Activated T-cell treated with anti-CD3 and anti-CD28 coated beads, Interleukin-2, amount 50 U/mL, for 48 hours (primary cell): ENCODE results near the gene TUG1.

Experiments
- DNase-seq, 2 experiments: peaks; one replicate each; pipeline ENCODE4 v3.0.0-alpha.2; 2020

The TUG1 gene

DNA sequence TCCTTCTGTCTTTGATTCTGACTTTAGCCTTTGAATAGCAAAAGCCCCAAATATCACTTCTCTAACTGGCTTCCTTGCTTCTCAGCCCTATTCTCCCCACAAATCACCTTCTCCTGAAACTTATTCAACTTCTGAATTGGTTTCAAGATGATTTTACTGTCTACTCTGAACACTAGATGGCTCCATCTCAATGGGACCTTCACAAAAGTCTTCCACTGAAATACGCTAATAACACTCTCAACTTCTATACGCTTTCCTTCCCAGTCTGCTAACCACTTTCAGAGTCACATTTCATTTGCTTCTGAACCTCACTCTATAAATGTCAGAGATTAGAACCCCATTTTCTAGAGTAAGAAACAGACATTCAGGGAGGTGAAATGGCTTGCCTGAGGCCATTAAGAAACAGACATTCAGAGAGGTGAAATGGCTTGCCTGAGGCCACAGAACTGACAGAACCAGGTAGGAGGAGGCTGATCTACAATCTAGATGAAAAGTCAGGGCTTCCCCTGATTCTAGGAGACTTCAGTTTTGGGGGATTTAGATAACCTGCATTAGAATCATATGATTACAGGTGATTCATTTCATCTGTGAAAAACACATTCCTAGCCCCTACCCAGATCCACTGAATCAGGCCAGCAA is 21.1 kb upstream of the TUG1 start:
- no peak for DNase-seq

DNA sequence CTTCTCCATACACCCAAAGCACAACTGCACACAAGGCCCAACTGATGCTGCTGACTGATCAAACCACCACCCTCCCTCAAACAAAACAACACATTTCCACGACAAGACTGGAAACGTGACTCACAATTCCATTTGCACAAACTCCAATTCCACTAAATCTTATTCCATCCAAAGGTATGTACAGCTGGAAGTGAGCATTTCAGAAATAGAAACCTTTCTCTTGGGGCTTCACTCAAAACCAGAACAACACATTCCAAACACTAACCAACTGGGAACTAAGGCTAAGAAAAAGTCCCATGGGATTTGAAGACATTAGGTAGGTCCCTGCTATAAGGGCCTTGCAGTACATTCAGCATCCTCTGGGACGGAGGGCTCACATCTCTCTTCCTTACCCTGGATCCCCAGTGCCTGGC is 20.1 kb upstream of the TUG1 start:
- no peak for DNase-seq

DNA sequence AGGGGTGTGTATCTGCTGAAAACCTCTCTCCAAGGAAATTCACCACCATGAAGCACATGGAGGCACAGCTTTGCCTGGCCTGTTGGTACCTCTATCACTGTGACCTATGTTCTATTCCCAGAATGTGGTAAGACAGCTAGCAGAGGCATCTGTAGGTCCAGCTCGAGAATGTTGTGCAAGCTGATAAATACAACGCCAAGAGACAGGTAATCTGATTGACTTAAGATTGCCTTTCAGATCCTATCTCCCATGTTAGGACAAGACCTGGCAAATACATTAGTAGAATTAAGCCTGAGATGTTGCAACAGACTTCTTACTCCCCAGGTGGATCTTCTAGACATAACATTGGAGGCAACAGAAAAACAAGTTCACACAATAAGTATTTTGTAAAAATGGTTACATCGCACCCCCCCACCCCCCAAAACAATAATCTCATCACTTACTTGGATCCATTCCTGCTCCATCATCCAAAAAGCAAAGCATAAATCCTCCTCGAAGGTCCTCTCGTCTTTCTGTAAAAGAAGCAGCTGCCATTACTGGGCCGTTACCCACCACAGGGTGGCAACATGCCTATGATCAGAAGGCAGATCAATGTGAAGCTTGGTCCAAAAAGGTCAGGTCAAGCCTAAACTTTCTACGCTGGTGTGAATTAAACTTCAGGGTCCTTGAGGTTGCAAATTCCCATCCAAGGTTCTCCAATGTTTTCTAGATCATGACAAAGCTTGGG is 19.0 kb upstream of the TUG1 start:
- no peak for DNase-seq

DNA sequence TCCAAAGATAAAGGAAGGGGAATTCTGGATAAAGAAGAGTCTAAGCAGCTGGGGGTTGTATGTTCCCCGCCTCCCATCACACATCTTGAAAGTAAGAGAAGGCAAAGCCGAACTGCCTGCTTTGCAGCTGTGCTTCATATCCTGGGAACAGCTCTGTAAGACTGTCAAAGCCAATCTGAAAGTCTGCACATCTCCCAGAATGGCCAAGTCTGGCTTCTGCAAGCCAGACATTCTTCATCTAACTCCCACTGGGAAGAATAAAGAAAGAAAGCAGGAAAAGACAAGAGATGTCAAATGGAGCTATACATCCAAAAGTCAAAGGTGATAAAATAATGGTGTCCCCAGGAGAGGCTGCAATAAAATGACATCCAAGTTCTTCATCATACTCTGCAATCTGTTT is 15.9 kb upstream of the TUG1 start:
- no peak for DNase-seq

DNA sequence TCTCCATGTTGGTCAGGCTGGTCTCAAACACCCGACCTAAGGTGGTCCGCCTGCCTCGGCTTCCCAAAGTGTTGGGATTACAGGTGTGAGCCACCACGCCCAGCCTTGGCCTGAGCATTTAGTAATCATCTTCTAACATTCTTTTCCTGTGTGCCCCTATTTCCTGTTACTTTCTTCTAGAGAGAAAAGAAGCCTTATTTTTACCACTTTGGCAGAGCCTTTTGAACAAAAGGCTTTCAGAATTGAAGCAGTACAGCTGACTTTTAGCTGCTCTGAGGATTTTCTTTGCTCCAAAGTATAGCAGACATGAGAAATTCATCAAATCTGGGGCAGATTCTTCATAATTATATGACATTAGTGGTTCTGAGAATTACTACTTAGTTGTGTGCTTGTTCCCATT is 13.9 kb upstream of the TUG1 start:
- DNase-seq, result no peak

DNA sequence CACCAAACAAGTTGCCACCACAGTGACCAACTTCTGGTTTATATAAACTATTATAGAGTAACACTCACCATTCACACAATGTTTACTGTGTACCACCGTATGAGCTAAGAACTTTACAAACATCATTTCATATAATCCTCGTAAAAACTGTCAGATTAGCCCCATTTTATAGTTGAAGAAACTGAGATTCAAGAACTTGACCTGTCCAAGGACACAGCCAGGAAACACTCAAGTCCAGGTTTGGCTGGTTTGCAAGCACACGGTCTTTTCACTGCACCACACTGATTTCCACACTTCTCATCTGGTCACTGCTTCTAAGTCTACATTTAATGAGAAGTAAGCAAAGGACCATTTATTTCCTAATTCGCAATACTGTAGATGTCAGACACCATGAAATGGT is 4.2 kb upstream of the TUG1 start:
- no peak for DNase-seq

DNA sequence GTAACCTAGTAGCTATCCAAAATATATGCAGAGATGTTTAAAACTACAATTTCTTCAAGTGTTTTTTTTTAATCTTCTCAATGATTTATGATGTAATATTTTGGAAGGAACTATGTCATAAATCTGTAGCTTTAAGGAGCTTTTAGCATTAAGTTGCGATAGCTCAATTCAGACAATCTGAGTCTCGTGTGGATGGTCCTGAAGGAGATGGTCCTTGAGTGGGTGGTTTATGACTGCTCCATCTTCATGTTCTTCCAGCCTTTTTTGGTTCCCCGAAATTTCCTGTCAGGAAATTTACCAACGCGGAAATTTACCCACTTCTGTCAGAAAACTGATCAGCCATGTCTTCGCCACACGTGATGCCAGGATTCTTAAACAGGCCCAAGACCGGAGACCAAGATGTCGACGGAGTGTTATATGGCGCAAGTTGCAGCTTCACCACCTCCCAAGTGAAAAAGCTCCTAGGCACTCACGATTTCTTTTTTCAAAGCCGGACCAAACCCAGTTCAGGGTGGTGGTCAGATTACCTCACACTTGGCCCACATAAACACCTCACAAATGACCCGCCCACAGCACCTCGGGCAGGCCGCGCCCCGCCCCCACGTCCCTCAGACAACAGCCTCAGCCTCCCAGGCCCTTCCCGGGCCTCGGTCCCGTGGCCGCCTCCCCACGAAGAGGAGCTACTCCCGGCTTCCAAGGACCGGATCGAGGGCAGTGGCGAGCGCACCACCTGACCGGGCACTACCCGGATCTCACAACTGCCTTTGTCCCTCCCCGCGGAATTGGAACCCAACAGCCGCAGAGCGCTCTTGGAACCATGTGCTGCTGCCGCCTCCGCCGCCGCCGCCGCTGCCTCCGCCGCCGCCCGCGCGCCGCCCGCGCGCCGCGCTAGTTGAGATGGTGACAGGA is 796 bp upstream of the TUG1 start, which contains the start of gene MORC2:
MORC2 (minus strand) TSS at position 760 of the 909 bp plus-strand sequence. CDS start 885 bp downstream, outside the sequence.
- DNase-seq, result no peak

DNA sequence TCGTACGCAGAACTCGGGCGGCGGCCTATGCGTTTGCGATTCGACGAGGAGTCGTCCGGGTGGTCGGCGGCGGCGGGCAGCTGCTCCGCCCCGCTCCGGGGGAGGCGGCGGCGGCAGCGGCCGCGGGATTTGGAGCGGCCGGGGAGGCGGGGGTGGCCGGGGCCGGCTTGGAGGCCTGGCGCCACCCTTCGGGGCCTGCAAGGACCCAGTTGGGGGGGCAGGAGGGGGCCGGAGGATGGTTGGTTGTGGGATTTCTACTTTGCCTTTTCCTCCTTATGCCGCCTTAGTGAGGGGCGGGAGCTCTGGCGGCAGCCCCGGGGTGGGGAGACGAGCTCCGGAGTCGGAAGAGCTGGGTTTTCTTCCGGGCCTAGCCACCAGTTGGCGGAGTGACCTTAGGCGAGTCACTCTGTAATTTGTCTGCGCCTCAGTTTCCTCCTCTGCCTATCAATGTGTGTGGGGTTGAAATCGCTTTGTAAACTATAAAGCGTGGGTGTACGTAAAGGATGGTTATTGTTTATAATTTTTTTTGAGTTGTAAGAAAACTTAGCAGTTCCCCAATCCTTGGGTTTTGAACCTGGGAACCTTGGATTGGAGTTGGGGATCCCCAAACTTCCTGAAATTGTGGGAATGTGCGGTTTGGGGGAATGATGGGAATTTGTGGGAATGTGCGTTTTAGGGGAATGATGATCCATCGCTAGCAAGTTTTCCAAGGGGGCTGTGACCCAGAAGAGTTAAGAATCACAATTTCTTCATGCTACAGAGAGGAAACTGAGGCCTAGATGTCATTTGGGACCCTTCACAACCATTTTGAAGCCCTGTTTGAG is 679 bp downstream of the TUG1 start:
- DNase-seq, result peak in 1 of 2 experiments; percentile 68

DNA sequence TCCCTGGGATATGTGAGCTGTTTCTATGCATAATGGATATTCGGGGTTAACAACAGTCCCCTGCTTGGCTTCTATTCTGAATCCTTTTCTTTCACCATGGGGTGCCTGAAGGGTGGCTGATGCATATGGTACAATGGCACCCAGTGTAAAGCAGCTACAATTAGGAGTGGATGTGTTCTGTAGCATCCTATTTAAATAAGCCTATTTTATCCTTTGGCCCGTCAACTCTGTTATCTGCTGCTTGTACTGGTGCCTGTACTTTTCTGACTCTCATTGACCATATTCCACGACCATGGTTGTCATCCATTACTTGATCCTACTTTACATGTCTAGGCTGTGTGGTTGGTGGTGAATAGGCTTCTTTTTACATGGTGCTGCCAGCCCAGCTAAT is 1.3 kb downstream of the TUG1 start:
- DNase-seq, result no peak

DNA sequence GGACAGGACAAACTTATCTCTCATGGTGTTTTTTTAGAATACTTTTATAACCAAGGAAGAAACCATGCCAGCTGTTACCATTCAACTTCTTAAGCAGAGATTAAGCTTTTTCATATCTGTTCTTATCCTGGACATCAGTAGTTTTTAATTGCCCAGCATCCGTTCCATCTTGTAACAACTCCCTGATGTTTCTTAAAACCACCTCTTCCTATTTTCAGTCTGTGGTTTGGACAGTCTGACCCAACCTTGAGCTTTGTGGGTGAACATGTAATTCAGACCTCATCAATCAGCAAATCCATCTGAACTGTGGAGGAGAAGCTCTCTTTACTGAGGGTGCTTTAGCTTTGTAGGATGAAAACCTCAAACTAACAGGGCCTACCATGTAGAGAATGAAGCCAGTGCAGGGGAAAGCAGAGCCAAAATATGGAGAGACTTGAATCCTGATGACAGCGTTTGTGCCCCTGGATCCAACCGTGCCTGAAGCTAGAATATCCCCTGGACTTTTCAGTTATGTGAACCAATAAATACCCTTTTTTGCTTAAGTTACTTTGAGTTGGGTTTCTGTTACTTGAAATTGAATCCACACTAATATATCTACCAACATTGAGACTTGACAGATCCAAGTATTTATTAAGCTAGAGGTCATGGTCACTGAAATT is 9.4 kb downstream of the TUG1 start:
- DNase-seq, result no peak

DNA sequence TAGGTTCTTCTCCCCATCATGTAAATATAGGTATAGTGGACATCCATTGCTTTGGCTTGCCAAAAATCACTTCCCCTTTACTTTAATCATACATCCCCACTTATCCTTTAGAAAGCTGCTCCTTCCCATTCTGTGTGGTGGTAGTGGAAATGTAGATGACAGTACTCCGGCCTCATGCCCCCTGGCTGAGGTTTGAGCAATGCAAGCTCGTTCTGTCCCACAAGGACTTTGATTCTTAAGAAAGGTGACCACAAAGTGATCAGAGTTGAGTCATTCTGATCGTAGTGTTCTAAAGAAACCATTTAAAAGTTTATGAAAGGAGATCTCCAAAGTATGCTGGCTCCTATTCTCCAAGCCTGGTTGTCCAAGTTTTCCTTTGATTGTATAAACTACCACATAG is 10.9 kb downstream of the TUG1 start:
- DNase-seq, result no peak

DNA sequence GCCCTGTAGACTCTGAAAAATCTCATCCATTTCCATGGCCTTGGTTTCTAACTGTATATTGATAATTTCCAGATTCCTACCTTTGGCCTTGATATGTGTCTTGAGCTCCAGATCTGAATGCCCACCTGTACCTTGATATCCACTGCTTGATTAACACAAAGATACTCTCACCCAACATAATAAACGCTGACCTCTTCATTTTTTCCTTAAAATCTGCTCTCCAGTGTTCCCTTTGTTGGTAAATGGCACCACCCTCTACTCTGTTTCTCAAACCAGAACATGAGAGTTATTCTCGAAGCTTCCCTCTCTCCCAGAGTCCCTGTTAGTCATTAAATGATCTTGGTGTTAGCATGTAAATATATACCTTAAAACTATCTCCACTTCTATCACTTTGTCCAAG is 13.4 kb downstream of the TUG1 start:
- DNase-seq, result no peak

DNA sequence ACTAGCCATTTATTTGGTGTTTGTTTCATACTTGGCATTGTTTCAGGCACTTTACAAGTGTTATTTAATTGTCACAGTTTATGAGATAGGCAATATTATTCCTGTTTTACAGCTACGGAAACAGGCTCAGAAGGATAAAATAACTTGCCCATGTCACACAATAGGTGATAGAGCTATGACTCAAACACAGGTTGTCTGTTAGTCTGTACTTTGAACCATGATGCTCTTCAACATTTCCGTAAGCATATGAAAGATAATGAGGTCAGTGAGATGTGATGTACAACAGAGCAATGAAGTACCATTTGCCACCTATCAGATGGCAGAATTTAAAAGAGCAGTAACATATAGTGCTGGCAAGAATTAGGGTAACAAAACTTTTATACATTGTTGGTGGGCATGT is 15.3 kb downstream of the TUG1 start:
- no peak for DNase-seq

DNA sequence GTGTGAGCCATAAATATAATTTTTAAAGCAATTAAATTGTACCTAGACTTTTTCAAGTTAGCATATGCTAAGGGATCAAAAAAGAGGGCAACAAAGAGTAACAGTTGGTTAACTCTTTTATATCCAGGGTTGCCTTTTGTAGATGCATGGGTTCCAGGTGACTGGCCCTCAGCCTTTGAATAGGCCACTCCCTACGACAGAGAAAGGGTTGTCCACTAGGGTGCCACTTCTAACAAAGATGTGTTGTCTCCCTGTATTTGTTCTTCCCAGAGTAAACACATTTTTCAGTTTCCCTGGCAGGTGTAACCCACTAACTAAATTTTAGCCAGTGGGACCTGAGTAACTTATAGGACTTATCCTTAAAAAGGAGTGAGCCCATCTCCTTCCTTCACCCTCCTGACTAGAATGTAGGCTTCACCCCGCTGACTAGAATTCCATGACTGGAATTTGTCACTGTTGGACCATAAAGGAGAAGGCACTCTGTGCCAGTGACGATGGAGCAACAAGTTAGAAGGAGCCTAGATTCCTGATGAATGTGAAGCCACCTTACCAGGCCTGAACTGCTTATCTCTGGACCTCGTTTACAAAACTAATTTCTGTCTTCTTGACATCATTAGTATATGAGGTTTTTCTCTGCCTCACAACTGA is 16.6 kb downstream of the TUG1 start:
- no peak for DNase-seq

DNA sequence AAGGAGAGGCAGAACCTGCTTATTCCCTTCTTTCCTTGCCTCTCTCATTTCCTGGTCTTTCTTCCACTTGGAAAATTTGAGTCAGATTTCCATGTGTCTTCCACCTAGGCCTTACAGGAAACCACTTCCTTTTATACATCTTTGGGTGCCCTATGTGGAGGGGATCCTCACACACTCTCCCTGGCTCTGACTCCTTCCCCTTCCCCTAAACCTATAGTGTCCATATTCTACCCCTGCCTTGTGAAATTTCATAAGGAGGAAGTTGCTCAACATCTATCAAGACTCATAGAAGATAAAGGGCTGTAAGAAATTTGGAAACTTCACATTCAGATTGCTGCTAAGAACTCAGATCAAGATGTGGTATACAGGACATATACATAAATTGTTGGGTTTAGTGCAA is 20.4 kb downstream of the TUG1 start:
- no peak for DNase-seq

DNA sequence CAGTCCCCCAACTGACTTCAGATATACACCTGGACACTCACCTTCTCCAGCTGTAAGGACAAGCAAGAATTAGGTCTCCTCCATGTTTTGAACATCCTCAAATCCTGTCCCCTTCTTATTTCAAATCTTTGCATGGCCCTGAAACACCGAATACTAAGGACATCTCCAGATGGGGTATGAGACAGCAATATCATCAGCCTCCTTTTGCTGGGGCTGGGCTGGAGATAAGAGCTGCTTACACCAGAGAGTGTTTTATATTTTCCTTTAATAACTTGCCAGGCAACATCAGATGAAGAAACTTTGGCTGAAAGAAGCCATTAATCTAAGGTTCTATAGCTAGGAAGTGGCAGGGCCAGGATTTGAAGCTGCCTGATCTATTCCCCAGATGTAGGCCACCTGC is 21.6 kb downstream of the TUG1 start:
- no peak for DNase-seq

DNA sequence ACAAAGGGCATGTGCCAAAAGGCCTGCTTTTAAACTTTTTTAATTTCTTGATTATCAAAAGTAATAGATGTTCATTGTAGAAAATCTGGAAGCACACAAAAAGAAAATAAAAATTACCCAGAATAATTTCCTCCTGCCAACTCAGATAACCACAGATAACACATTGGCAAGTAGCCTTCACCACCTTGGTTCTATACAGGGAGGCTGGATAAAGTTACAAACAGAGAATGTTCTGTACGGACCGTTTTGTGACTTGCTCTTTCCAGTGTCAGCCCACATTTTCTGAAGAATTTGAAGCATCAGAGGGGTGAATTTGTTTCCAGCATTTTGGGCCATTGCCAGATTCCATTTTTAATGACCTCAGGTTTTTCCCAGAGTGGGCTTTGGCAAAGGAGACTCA is 23.5 kb downstream of the TUG1 start:
- no peak for DNase-seq

DNA sequence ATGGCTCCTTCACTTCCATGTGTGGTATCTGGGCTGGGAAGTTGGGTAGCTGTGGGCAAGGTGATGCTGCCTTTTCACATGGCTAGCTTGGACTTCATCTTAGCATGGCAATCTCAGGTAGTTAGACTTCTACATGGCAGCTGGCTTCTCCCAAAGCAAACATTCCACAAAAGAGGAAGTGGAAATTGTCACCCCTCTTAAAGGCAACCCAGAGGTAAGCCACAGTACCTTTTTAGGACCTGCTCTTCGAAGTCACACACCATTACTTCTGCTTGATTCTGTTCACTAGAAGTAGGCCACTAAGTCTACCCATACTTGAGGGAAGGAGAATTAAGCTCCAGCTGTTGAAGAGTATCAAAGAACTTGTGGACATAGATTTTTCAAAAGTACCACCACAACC is 25.9 kb downstream of the TUG1 start:
- DNase-seq, result no peak

DNA sequence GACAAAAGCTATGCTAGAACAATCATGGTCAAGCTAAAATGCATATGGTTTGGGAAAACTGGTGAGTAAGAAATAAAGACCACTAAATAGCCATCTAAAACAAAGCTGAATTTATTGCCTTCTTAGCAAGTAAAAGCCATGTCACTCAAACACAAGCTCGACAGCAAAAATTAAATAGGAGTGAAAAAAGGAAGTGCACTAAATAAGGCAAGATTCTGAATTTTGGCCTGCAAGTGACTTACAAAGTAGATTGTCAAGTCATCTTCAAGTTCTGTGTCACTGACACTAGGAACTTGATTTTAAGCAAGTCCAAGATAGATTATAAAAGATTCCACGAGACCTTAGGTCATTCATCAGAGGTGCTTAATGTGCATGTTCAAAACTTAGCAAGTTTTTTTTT is 27.4 kb downstream of the TUG1 start:
- no peak for DNase-seq

DNA sequence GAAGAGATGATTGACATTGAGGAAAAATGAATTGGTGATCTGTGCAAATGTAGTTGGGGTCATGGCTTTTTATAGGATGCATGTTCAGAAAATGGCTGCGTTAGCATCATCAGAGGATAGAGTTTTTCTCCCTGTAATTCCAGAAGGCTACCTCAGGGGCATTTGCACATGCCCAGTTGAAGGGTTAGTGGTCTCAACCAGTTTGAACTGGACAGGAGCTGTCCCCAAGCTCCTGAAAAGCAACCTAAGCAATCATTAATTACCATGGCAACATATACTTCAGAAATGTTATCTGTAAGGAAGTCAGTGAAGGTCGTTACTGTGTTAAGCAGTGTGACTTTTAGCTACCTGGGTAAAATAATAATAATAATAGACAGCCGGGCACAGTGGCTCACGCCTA is 29.3 kb downstream of the TUG1 start:
- no peak for DNase-seq

DNA sequence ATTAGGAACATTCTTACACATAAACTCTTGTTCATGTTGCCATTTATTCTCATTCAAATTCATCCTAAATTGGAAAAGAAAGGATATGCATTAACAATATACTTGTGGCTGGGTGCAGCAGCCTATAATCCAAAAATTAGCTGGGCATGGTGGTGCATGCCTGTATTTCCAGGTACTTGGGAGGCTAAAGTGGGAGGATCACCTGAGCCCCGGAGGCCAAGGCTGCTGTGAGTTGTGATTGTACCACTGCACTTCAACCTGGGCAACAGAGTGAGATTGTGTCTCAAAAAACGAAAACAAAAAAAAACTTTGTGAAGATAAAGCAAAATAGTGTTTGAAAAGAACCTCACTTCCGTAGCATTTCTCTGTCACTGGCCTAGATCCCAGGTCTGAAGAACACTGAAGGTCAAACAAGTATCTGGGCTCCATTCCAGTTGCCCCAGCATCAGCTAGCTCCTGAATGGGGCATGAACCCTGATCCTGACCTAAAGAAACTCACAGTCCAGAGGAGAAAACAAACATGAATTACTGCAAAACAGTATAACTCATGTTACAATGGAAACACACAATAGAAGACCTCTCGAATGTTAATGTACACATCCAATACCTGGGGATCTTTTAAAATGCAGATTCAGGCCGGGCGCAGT is 32.2 kb downstream of the TUG1 start:
- DNase-seq, result no peak
